Dendritic cell treated with granulocyte-macrophage colony-stimulating factor and Interleukin-4, amounts not matched to agents 40 ng/mL and 50 ng/mL, for 4 days (primary cell): ENCODE measurements around the gene SLC22A2.

ENCODE experiments used
- H3K27ac Mint-ChIP-seq: one replicate; pipeline ENCODE4 v1.8.0; 2022; ENCODE audit warnings: mild to moderate bottlenecking, mixed read lengths
- H3K27me3 Mint-ChIP-seq: one replicate; pipeline ENCODE4 v1.8.0; 2022; ENCODE audit warnings: mild to moderate bottlenecking, mixed read lengths
- H3K36me3 Mint-ChIP-seq: one replicate; pipeline ENCODE4 v1.8.0; 2022; ENCODE audit warnings: low read depth, mixed read lengths
- H3K4me1 Mint-ChIP-seq: one replicate; pipeline ENCODE4 v1.8.0; 2022; ENCODE audit warnings: low read depth, mixed read lengths
- H3K4me3 Mint-ChIP-seq: one replicate; pipeline ENCODE4 v1.8.0; 2022; ENCODE audit warnings: mild to moderate bottlenecking, moderate library complexity, mixed read lengths
- H3K9me3 Mint-ChIP-seq: one replicate; pipeline ENCODE4 v1.8.0; 2022; ENCODE audit warnings: mixed read lengths
- intact Hi-C: fragments of 100-400 bp; cut with micrococcal nuclease; formaldehyde crosslinking; loops from one replicate; pipeline ENCODE4 v1.15.0; 2022

SLC22A2 gene

GRCh38 chr6:160265869-160266476 lies 7.4 kb upstream of the SLC22A2 start:
- H3K4me1 Mint-ChIP-seq, result no peaks in the 10 kb centered on the region
- intact Hi-C loops, result no loop called here
- no peaks in the 10 kb centered on the region for H3K9me3 Mint-ChIP-seq
- no peak overlapping the region for H3K4me3 Mint-ChIP-seq
- H3K27ac Mint-ChIP-seq, result no peak overlapping the region
- H3K27me3 Mint-ChIP-seq, result no peaks in the 10 kb centered on the region
- no peaks in the 10 kb centered on the region for H3K36me3 Mint-ChIP-seq

GRCh38 chr6:160264061-160264612 lies 5.5 kb upstream of the SLC22A2 start:
- no peaks in the 10 kb centered on the region for H3K9me3 Mint-ChIP-seq
- H3K36me3 Mint-ChIP-seq, result no peaks in the 10 kb centered on the region
- H3K4me3 Mint-ChIP-seq, result no peak overlapping the region
- H3K4me1 Mint-ChIP-seq, result no peaks in the 10 kb centered on the region
- no peak overlapping the region for H3K27ac Mint-ChIP-seq
- H3K27me3 Mint-ChIP-seq, result peaks cover 2% of the 10 kb centered on the region
- intact Hi-C loops, result no loop called here

GRCh38 chr6:160263196-160263939 lies 4.7 kb upstream of the SLC22A2 start:
- Mint-ChIP-seq H3K36me3 (no peaks in the 10 kb centered on the region), H3K4me1 (no peaks in the 10 kb centered on the region), H3K27me3 (peaks cover 2% of the 10 kb centered on the region), H3K27ac (no peak overlapping the region), H3K9me3 (no peaks in the 10 kb centered on the region), H3K4me3 (no peak overlapping the region)
- intact Hi-C loops, result no loop called here

GRCh38 chr6:160261991-160262680 lies 3.5 kb upstream of the SLC22A2 start:
- Mint-ChIP-seq H3K4me1 (no peaks in the 10 kb centered on the region), H3K27me3 (peaks cover 2% of the 10 kb centered on the region), H3K9me3 (no peaks in the 10 kb centered on the region), H3K27ac (no peak overlapping the region), H3K36me3 (no peaks in the 10 kb centered on the region), H3K4me3 (no peak overlapping the region)
- intact Hi-C loops, result no loop called here

GRCh38 chr6:160260803-160261450 lies 2.3 kb upstream of the SLC22A2 start:
- Mint-ChIP-seq H3K4me3 (no peak overlapping the region), H3K27me3 (peaks cover 2% of the 10 kb centered on the region), H3K9me3 (no peaks in the 10 kb centered on the region), H3K4me1 (no peaks in the 10 kb centered on the region), H3K27ac (no peak overlapping the region), H3K36me3 (no peaks in the 10 kb centered on the region)
- intact Hi-C loops, result no loop called here

- no peaks in the 10 kb centered on the region for H3K9me3 Mint-ChIP-seq
- intact Hi-C loops, result no loop called here
- H3K27me3 Mint-ChIP-seq, result peaks cover 2% of the 10 kb centered on the region
- H3K4me1 Mint-ChIP-seq, result no peaks in the 10 kb centered on the region
- no peak overlapping the region for H3K27ac Mint-ChIP-seq
- no peak overlapping the region for H3K4me3 Mint-ChIP-seq
- H3K36me3 Mint-ChIP-seq, result no peaks in the 10 kb centered on the region
Observed at GRCh38 chr6:160260367-160260766, 1.7 kb upstream of the SLC22A2 start.

- Mint-ChIP-seq H3K9me3 (no peaks in the 10 kb centered on the region), H3K4me1 (no peaks in the 10 kb centered on the region), H3K27me3 (peaks cover 2% of the 10 kb centered on the region), H3K4me3 (no peak overlapping the region), H3K36me3 (no peaks in the 10 kb centered on the region), H3K27ac (no peak overlapping the region)
- intact Hi-C loops, result no loop called here
Observed at GRCh38 chr6:160259598-160259997, 977 bp upstream of the SLC22A2 start.

GRCh38 chr6:160259143-160259425 lies 463 bp upstream of the SLC22A2 start:
- Mint-ChIP-seq H3K4me3 (no peak overlapping the region), H3K9me3 (no peaks in the 10 kb centered on the region), H3K27me3 (peaks cover 4% of the 10 kb centered on the region), H3K27ac (no peak overlapping the region), H3K36me3 (no peaks in the 10 kb centered on the region), H3K4me1 (no peaks in the 10 kb centered on the region)
- intact Hi-C loops, result no loop called here

- H3K27me3 Mint-ChIP-seq, result peaks cover 4% of the 10 kb centered on the region
- no peaks in the 10 kb centered on the region for H3K4me1 Mint-ChIP-seq
- intact Hi-C loops, result no loop called here
- H3K4me3 Mint-ChIP-seq, result no peak overlapping the region
- H3K36me3 Mint-ChIP-seq, result no peaks in the 10 kb centered on the region
- no peaks in the 10 kb centered on the region for H3K9me3 Mint-ChIP-seq
- no peak overlapping the region for H3K27ac Mint-ChIP-seq
Observed at GRCh38 chr6:160256445-160256844, 2.2 kb downstream of the SLC22A2 start.

- Mint-ChIP-seq H3K4me3 (no peak overlapping the region), H3K9me3 (no peaks in the 10 kb centered on the region), H3K27me3 (peaks cover 4% of the 10 kb centered on the region), H3K36me3 (no peaks in the 10 kb centered on the region), H3K4me1 (no peaks in the 10 kb centered on the region), H3K27ac (no peak overlapping the region)
- intact Hi-C loops, result no loop called here
Observed at GRCh38 chr6:160254467-160255312, 3.9 kb downstream of the SLC22A2 start.

GRCh38 chr6:160253714-160254113 lies 4.9 kb downstream of the SLC22A2 start:
- H3K27ac Mint-ChIP-seq, result no peak overlapping the region
- no peaks in the 10 kb centered on the region for H3K9me3 Mint-ChIP-seq
- intact Hi-C loops, result no loop called here
- peaks cover 2% of the 10 kb centered on the region for H3K27me3 Mint-ChIP-seq
- no peaks in the 10 kb centered on the region for H3K36me3 Mint-ChIP-seq
- H3K4me1 Mint-ChIP-seq, result no peaks in the 10 kb centered on the region
- no peak overlapping the region for H3K4me3 Mint-ChIP-seq

GRCh38 chr6:160253292-160253691 lies 5.3 kb downstream of the SLC22A2 start:
- Mint-ChIP-seq H3K9me3 (no peaks in the 10 kb centered on the region), H3K4me3 (no peak overlapping the region), H3K36me3 (no peaks in the 10 kb centered on the region), H3K27me3 (peaks cover 2% of the 10 kb centered on the region), H3K27ac (no peak overlapping the region), H3K4me1 (no peaks in the 10 kb centered on the region)
- intact Hi-C loops, result no loop called here

- Mint-ChIP-seq H3K4me3 (no peak overlapping the region), H3K9me3 (no peaks in the 10 kb centered on the region), H3K36me3 (no peaks in the 10 kb centered on the region), H3K27me3 (peaks cover 2% of the 10 kb centered on the region), H3K27ac (no peak overlapping the region), H3K4me1 (no peaks in the 10 kb centered on the region)
- intact Hi-C loops, result no loop called here
Observed at GRCh38 chr6:160252073-160252813, 6.4 kb downstream of the SLC22A2 start.
